Prostate gland (tissue), 2 donors: ENCODE results near the gene KLF15.
"Not testable (repeated sequence)": the region's sequence is repeated elsewhere in the genome, so short reads cannot be mapped to it uniquely, and the experiment has no call there.

ENCODE experiments used
- CTCF ChIP-seq, 4 experiments: fragments of 200-600 bp in 2 of 4; fragments of 450-650 bp in 2 of 4; sonication (generic) in 2 of 4; IDR thresholded peaks; 1 replicate in 3 of 4; 2 replicates in 1 of 4; pipeline ENCODE4 v1.5.1; 2016 to 2019; ENCODE audit warnings: antibody characterized with exemption in 4 of 4, mild to moderate bottlenecking in 2 of 4, moderate library complexity in 2 of 4
- POLR2A ChIP-seq: fragments of 450-650 bp; IDR thresholded peaks from one replicate; pipeline ENCODE4 v1.6.1; 2016; ENCODE audit warnings: antibody characterized with exemption, mild to moderate bottlenecking
- POLR2AphosphoS5 ChIP-seq: sonication (generic); formaldehyde crosslinking; IDR thresholded peaks from one replicate; pipeline ENCODE4 v1.6.1; 2017; ENCODE audit warnings: antibody characterized with exemption

- TF ChIP-seq POLR2A; CTCF (IDR thresholded peaks at IDR 0.05); POLR2AphosphoS5: not testable (repeated sequence)
Observed at GRCh38 chr3:126331812-126332336, 25.3 kb downstream of the KLF15 start.
